ENCODE measurements around the gene PTPRN2. TPM values are rescaled to one million over a fixed set of nuclear protein-coding genes. Genes with fewer than 3 reads are reported as not detected.

Gene PTPRN2
- total and polyA plus RNA-seq, 2 of the 8 experiments (the other 6 are each of a cell fraction or from before 2014, with no cell fraction given): 2.6 to 4.5 TPM

GRCh38 chr7:158037211-158037610 lies 550.4 kb downstream of the PTPRN2 start:
- H3K14ac ChIP-seq (ENCODE audit: insufficient read length): no peak overlapping the region
- H3K79me2 ChIP-seq (ENCODE audit: control insufficient read depth in 1 of 2, insufficient read depth in 2 of 2, low read length in 2 of 2): no peaks in the 10 kb centered on the region
- H2BK20ac ChIP-seq (ENCODE audit: low read length): no peak overlapping the region
- no peaks in the 10 kb centered on the region for H3K4me1 ChIP-seq (replicated peaks in 1 of 4; ENCODE audit: control insufficient read depth in 3 of 4, insufficient read depth in 4 of 4, low read length in 3 of 4)
- no peak overlapping the region for H3K23ac ChIP-seq (ENCODE audit: insufficient read length)
- ChIA-PET CTCF (ENCODE audit: partially characterized antibody) (interaction anchor here (0.8 to 1.6 kb wide), 2 partner anchors 20 to 25 kb away, joined by 3 to 4 read pairs; no protein-coding TSS in a partner anchor), POLR2A (ENCODE audit: partially characterized antibody) (no interaction called here)
- no peak overlapping the region for H2BK12ac ChIP-seq (ENCODE audit: low read depth, low read length)
- no peak overlapping the region for H2BK15ac ChIP-seq (ENCODE audit: low read length)
- no peaks in the 10 kb centered on the region for H3K36me3 ChIP-seq (ENCODE audit: control insufficient read depth in 2 of 4, insufficient read depth in 4 of 4, low read length in 3 of 4)
- no peak overlapping the region for H3K27ac ChIP-seq (ENCODE audit: low read depth, low read length)
- no peak overlapping the region for H2AFZ ChIP-seq (ENCODE audit: low read length)
- H3K4me3 ChIP-seq (ENCODE audit: extremely low read depth in 1 of 4, insufficient read depth in 2 of 4, low read depth in 3 of 4, low read length in 4 of 4): no peak overlapping the region
- no peak overlapping the region for H3K9ac ChIP-seq (replicated peaks in 1 of 4; ENCODE audit: extremely low read depth in 1 of 4, low read depth in 3 of 4, low read length in 3 of 4)
- H2AK5ac ChIP-seq (ENCODE audit: low read depth, low read length): no peak overlapping the region
- no peak overlapping the region for H3K56ac ChIP-seq (replicated peaks; ENCODE audit: insufficient read length, low read depth, low read length)
- no peak overlapping the region for H2BK120ac ChIP-seq (replicated peaks; ENCODE audit: low read depth, low read length)
- H3K9me3 ChIP-seq (ENCODE audit: insufficient read depth in 2 of 2, low read depth in 1 of 2, low read length in 1 of 2): peaks cover 26 to 28% of the 10 kb centered on the region in 2 experiments
- no peak overlapping the region for H3K4me2 ChIP-seq (ENCODE audit: insufficient read depth in 1 of 2, low read depth in 2 of 2, low read length in 2 of 2)
- no peak overlapping the region for H3K18ac ChIP-seq (ENCODE audit: extremely low read depth, low read length)
- DNase-seq (ENCODE audit: low read depth in 1 of 2, low spot score in 2 of 2) (no peak), FAIRE-seq (no peak)
- H3K4ac ChIP-seq (replicated peaks; ENCODE audit: insufficient read length, low read depth, low read length): no peak overlapping the region
- H4K8ac ChIP-seq (ENCODE audit: extremely low read depth, insufficient read depth, low read length): no peak overlapping the region
- no peaks in the 10 kb centered on the region for H3K79me1 ChIP-seq (ENCODE audit: low read depth, low read length)
- H3K27me3 ChIP-seq (replicated peaks in 1 of 4; ENCODE audit: control insufficient read depth in 3 of 4, extremely low read depth in 1 of 4, insufficient read depth in 3 of 4, low read length in 3 of 4): no peaks in the 10 kb centered on the region; a peak in 1 of 7 replicates
- H4K20me1 ChIP-seq (replicated peaks in 1 of 2; ENCODE audit: control insufficient read depth in 1 of 2, insufficient read depth in 2 of 2, low read length in 2 of 2): no peaks in the 10 kb centered on the region
- WGBS, 2 experiments (ENCODE audit: extremely low coverage in 1 of 2, insufficient coverage in 1 of 2, insufficient read length in 1 of 2, insufficient replicate concordance in 2 of 2, low coverage in 1 of 2, low lambda C conversion rate in 2 of 2, missing lambda C conversion rate in 1 of 2): 95% methylated on average over 7 of the region's 7 CpGs; no CpG with 5 or more reads in 1 of the 2 experiments
- H3K23me2 ChIP-seq (ENCODE audit: low read depth, low read length): no peaks in the 10 kb centered on the region
- no peak overlapping the region for H4K91ac ChIP-seq (replicated peaks; ENCODE audit: insufficient read length, low read length)
- H4K5ac ChIP-seq (ENCODE audit: insufficient read length, low read depth, low read length): no peak overlapping the region
- no peak overlapping the region for H2BK5ac ChIP-seq (ENCODE audit: low read depth, low read length)
- TF ChIP-seq TAF1 (IDR thresholded peaks at IDR 0.05; ENCODE audit: low read depth, low read length) (no peak), ASH2L (IDR thresholded peaks at IDR 0.05; ENCODE audit: low read length) (no peak), NRF1 (IDR thresholded peaks at IDR 0.05; ENCODE audit: low read depth, low read length) (no peak), TAF7 (optimal IDR thresholded peaks at IDR 0.05; ENCODE audit: borderline replicate concordance, low read depth, low read length) (no peak), JUND (IDR thresholded peaks at IDR 0.05; ENCODE audit: low read length) (no peak), BCL11A (IDR thresholded peaks at IDR 0.05; ENCODE audit: low read depth in 2 of 2, low read length in 2 of 2) (no peak), SAP30 (IDR thresholded peaks at IDR 0.05; ENCODE audit: insufficient read depth, insufficient replicate concordance, low read length) (no peak), POLR2AphosphoS5 (IDR thresholded peaks at IDR 0.05; ENCODE audit: low read depth, low read length) (no peak), SP4 (IDR thresholded peaks at IDR 0.05; ENCODE audit: low read length) (no peak), SIRT6 (IDR thresholded peaks at IDR 0.05; ENCODE audit: low read length) (no peak), RAD21 (IDR thresholded peaks at IDR 0.05 in 1 of 2, conservative IDR thresholded peaks at IDR 0.05 in 1 of 2; ENCODE audit: low read depth in 2 of 2, low read length in 2 of 2) (no peak), SUZ12 (IDR thresholded peaks at IDR 0.05; ENCODE audit: low read length) (no peak), KDM5A (IDR thresholded peaks at IDR 0.05; ENCODE audit: low read length) (no peak), CBX8 (IDR thresholded peaks at IDR 0.05; ENCODE audit: borderline replicate concordance, low read depth, low read length) (no peak)

All from H1 (cell line).